Vagina (tissue), 2 donors: ENCODE results near the gene PHF11. TPM values are rescaled to one million over a fixed set of nuclear protein-coding genes. Genes with fewer than 3 reads are reported as not detected.

Experiments
- DNase-seq, 2 donors: peaks; one replicate each; pipeline ENCODE4 v3.0.0-alpha.2; 2017; ENCODE audit errors: extremely low spot score in 2 of 2
- H3K27ac ChIP-seq: fragments of 200-600 bp; sonication (generic); one replicate; pipeline ENCODE4 v1.5.1; 2019
- H3K27me3 ChIP-seq: fragments of 200-600 bp; sonication (generic); one replicate; pipeline ENCODE4 v1.5.1; 2019
- H3K36me3 ChIP-seq, 2 donors: fragments of 200-600 bp; sonication (generic); one replicate each; pipeline ENCODE4 v1.5.1; 2017 to 2019
- H3K4me1 ChIP-seq: fragments of 200-600 bp; sonication (generic); one replicate; pipeline ENCODE4 v1.5.1; 2019
- H3K4me3 ChIP-seq, 2 donors: fragments of 200-600 bp; sonication (generic); 1 replicate in 1 of 2; 2 replicates in 1 of 2; pipeline ENCODE4 v1.5.1; 2016 to 2019
- H3K9me3 ChIP-seq: fragments of 200-600 bp; sonication (generic); one replicate; pipeline ENCODE4 v1.5.1; 2019
- POLR2A ChIP-seq, 2 donors: fragments of 450-650 bp; IDR thresholded peaks; one replicate each; pipeline ENCODE4 v1.6.1; 2017; ENCODE audit warnings: antibody characterized with exemption in 2 of 2, mild to moderate bottlenecking in 2 of 2, moderate library complexity in 2 of 2
- POLR2AphosphoS5 ChIP-seq, 2 donors: sonication (generic); formaldehyde crosslinking; IDR thresholded peaks; one replicate each; pipeline ENCODE4 v1.9.0; 2017; ENCODE audit warnings: antibody characterized with exemption in 2 of 2, mild to moderate bottlenecking in 2 of 2, low read depth in 1 of 2; ENCODE audit not compliant: insufficient read depth in 1 of 2
- intact Hi-C: fragments of 100-400 bp; cut with DNase I; formaldehyde crosslinking; loops from one replicate; pipeline ENCODE4 v1.15.1; 2023
- total RNA-seq: library from RNA; depleted of rRNA; stranded (reverse); fragments of >200 nt; gene quantifications from one replicate; pipeline ENCODE4 v1.2.3, GENCODE V29; 2016
- TF ChIP-seq, protein P1 (sequence below), 3 experiments: fragments of 450-650 bp in 2 of 3; fragments of 200-600 bp in 1 of 3; sonication (generic) in 1 of 3; IDR thresholded peaks; one replicate each; pipeline ENCODE4 v1.5.1; 2017 to 2019; ENCODE audit warnings: antibody characterized with exemption in 3 of 3, mild to moderate bottlenecking in 2 of 3, moderate library complexity in 2 of 3

PHF11 gene
- total RNA-seq, 1 donor from 2014 or later, result 44.9 TPM

DNA sequence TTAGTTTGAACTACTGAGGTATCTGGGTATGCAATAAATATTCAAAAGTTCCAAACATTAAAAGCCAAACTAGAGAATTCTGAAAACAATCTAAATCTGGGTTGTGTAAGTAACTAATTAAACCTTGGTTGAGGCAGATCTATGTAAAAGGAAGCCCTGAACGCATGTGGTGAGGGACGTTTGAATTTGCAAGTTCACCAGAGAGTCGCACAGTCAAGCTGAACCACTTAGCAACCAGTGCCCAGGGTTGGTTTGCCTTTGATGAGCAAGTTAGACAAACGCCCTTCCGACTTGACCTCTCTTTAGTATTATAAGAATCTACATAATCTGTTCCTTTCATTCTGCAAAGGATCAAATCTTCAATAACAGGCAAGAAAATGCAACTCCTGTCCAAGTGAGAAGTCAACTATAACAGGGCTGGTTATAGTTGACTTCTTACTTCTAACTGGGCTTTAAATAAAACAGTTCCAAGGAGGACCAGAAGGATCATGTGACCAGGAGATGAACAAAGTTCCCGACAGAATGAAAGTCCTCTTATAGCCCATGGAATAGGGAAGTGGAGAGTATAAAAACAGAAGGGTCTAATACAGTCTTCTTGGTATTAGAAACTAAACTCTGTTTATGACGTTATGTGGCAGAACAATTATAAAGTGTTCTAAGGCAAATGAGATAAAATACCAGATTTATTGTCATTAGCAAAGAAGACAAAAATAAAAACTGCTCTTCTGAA, 40.6 kb downstream of the PHF11 start:
- TF ChIP-seq, protein P1, sequence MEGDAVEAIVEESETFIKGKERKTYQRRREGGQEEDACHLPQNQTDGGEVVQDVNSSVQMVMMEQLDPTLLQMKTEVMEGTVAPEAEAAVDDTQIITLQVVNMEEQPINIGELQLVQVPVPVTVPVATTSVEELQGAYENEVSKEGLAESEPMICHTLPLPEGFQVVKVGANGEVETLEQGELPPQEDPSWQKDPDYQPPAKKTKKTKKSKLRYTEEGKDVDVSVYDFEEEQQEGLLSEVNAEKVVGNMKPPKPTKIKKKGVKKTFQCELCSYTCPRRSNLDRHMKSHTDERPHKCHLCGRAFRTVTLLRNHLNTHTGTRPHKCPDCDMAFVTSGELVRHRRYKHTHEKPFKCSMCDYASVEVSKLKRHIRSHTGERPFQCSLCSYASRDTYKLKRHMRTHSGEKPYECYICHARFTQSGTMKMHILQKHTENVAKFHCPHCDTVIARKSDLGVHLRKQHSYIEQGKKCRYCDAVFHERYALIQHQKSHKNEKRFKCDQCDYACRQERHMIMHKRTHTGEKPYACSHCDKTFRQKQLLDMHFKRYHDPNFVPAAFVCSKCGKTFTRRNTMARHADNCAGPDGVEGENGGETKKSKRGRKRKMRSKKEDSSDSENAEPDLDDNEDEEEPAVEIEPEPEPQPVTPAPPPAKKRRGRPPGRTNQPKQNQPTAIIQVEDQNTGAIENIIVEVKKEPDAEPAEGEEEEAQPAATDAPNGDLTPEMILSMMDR (IDR thresholded peaks at IDR 0.05), result no peak
- TF ChIP-seq POLR2A (IDR thresholded peaks at IDR 0.05) (no peak), POLR2AphosphoS5 (IDR thresholded peaks at IDR 0.05; ENCODE audit: insufficient read depth in 1 of 2, low read depth in 1 of 2) (no peak)
- DNase-seq, result no peak
- intact Hi-C loops, result no loop called here
- Histone ChIP-seq H3K27me3 (no peaks in the 10 kb centered on the region), H3K36me3 (peaks cover 0 to 20% of the 10 kb centered on the region in 2 donors), H3K4me1 (no peaks in the 10 kb centered on the region), H3K9me3 (no peaks in the 10 kb centered on the region), H3K4me3 (no peak overlapping the region), H3K27ac (no peak overlapping the region)

- H3K4me3 ChIP-seq, result no peak overlapping the region
- DNase-seq, result no peak
- TF ChIP-seq, protein P1 (IDR thresholded peaks at IDR 0.05), result no peak
- TF ChIP-seq POLR2AphosphoS5 (IDR thresholded peaks at IDR 0.05; ENCODE audit: insufficient read depth in 1 of 2, low read depth in 1 of 2), result no peak
- no peak for TF ChIP-seq POLR2A (IDR thresholded peaks at IDR 0.05)
Observed at GRCh38 chr13:49538404-49538803, 42.7 kb downstream of the PHF11 start.

GRCh38 chr13:49539313-49539712, 43.6 kb downstream of the PHF11 start:
- H3K27ac ChIP-seq, result no peak overlapping the region
- H3K27me3 ChIP-seq, result no peaks in the 10 kb centered on the region
- DNase-seq, result no peak
- intact Hi-C loops, result no loop called here
- no peaks in the 10 kb centered on the region for H3K4me1 ChIP-seq
- peaks cover 0 to 14% of the 10 kb centered on the region in 2 donors for H3K36me3 ChIP-seq
- no peaks in the 10 kb centered on the region for H3K9me3 ChIP-seq
- no peak overlapping the region for H3K4me3 ChIP-seq
- TF ChIP-seq POLR2AphosphoS5 (IDR thresholded peaks at IDR 0.05; ENCODE audit: insufficient read depth in 1 of 2, low read depth in 1 of 2) (no peak), POLR2A (IDR thresholded peaks at IDR 0.05) (no peak)
- TF ChIP-seq, protein P1 (IDR thresholded peaks at IDR 0.05), result no peak

More at GRCh38 chr13:49538404-49538803, 42.7 kb downstream of the PHF11 start:
- H3K36me3 ChIP-seq, result peaks cover 0 to 20% of the 10 kb centered on the region in 2 donors
- H3K4me1 ChIP-seq, result no peaks in the 10 kb centered on the region
- H3K27me3 ChIP-seq, result no peaks in the 10 kb centered on the region
- no peak overlapping the region for H3K27ac ChIP-seq
- intact Hi-C loops, result no loop called here
- no peaks in the 10 kb centered on the region for H3K9me3 ChIP-seq

DNA sequence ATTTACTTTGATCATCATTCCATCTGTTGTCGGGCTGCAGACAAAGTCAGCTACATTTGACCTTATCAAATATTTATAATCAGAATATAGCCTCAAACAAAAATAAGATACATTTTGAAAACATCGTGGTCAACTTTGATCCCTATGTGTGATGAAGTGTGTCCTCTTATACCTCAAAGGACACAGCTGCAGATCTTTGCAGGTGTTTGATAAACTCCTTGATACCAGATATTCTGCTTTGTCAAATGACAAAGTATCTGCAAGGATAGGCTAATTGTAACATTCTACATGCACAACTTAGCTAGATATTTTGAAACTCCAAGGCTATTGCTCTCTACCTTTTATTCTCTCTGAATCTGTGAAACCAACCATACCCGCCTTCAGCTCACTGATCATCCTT, 44.0 kb downstream of the PHF11 start:
- Histone ChIP-seq H3K36me3 (peaks cover 0 to 14% of the 10 kb centered on the region in 2 donors), H3K4me3 (no peak overlapping the region), H3K27ac (no peak overlapping the region), H3K4me1 (no peaks in the 10 kb centered on the region), H3K27me3 (no peaks in the 10 kb centered on the region), H3K9me3 (no peaks in the 10 kb centered on the region)
- TF ChIP-seq, protein P1 (IDR thresholded peaks at IDR 0.05), result no peak
- no peak for TF ChIP-seq POLR2A (IDR thresholded peaks at IDR 0.05)
- no peak for TF ChIP-seq POLR2AphosphoS5 (IDR thresholded peaks at IDR 0.05; ENCODE audit: insufficient read depth in 1 of 2, low read depth in 1 of 2)
- intact Hi-C loops, result no loop called here
- DNase-seq, result no peak

GRCh38 chr13:49540552-49540951, 44.8 kb downstream of the PHF11 start:
- peaks cover 0 to 14% of the 10 kb centered on the region in 2 donors for H3K36me3 ChIP-seq
- H3K4me1 ChIP-seq, result no peaks in the 10 kb centered on the region
- intact Hi-C loops, result no loop called here
- peak overlapping the region in 1 of 2 donors; percentile 20 for H3K4me3 ChIP-seq
- no peak for TF ChIP-seq POLR2AphosphoS5 (IDR thresholded peaks at IDR 0.05; ENCODE audit: insufficient read depth in 1 of 2, low read depth in 1 of 2)
- no peak for TF ChIP-seq POLR2A (IDR thresholded peaks at IDR 0.05)
- TF ChIP-seq, protein P1 (IDR thresholded peaks at IDR 0.05), result no peak
- no peak for DNase-seq
- no peaks in the 10 kb centered on the region for H3K27me3 ChIP-seq
- H3K9me3 ChIP-seq, result no peaks in the 10 kb centered on the region
- no peak overlapping the region for H3K27ac ChIP-seq
